GM23338 (cell line): ENCODE results near the gene SDC3.

Experiments used
- CREB1 ChIP-seq: fragments of 250-450 bp; sonication (Bioruptor Pico); IDR thresholded peaks from 2 replicates; pipeline ENCODE4 v1.5.0; 2020; ENCODE audit warnings: low read depth, mild to moderate bottlenecking, moderate library complexity
- CTCF ChIP-seq, 2 experiments: fragments of 200-600 bp in 1 of 2; sonication (generic) in 1 of 2; conservative IDR thresholded peaks; 2 replicates each; pipeline versions ENCODE4 v1.5.1 to v1.6.1; 2016 to 2017; ENCODE audit warnings: antibody characterized with exemption in 2 of 2, low read depth in 2 of 2, mild to moderate bottlenecking in 2 of 2, moderate library complexity in 1 of 2
- ETS1 ChIP-seq: IDR thresholded peaks from 2 replicates; pipeline ENCODE4 v1.6.1; 2016; ENCODE audit warnings: antibody characterized with exemption
- EZH2 ChIP-seq: fragments of 200-600 bp; sonication (generic); IDR thresholded peaks from one replicate; pipeline ENCODE4 v1.8.0; 2017; ENCODE audit warnings: antibody characterized with exemption, mild to moderate bottlenecking, low read depth; ENCODE audit not compliant: unreplicated experiment
- EZH2phosphoT487 ChIP-seq: fragments of 200-600 bp; sonication (generic); IDR thresholded peaks from one replicate; pipeline ENCODE4 v1.8.1; 2018; ENCODE audit warnings: antibody characterized with exemption; ENCODE audit not compliant: unreplicated experiment
- JUNB ChIP-seq: IDR thresholded peaks from one replicate; pipeline ENCODE4 v1.6.1; 2016; ENCODE audit warnings: antibody characterized with exemption; ENCODE audit not compliant: unreplicated experiment
- POLR2AphosphoS5 ChIP-seq: IDR thresholded peaks from 2 replicates; pipeline ENCODE4 v1.6.1; 2016; ENCODE audit warnings: antibody characterized with exemption, low read depth
- REST ChIP-seq: IDR thresholded peaks from one replicate; pipeline ENCODE4 v1.6.1; 2018; ENCODE audit warnings: antibody characterized with exemption; ENCODE audit not compliant: unreplicated experiment
- STAT1 ChIP-seq: IDR thresholded peaks from one replicate; pipeline ENCODE4 v1.6.1; 2016; ENCODE audit warnings: antibody characterized with exemption; ENCODE audit not compliant: unreplicated experiment
- ZNF114 ChIP-seq: fragments of 250-450 bp; sonication (Bioruptor Pico); IDR thresholded peaks from 2 replicates; pipeline ENCODE4 v1.5.0; 2020; ENCODE audit warnings: mild to moderate bottlenecking, moderate library complexity
- ZNF331 ChIP-seq: fragments of 250-450 bp; sonication (Bioruptor Pico); IDR thresholded peaks from 2 replicates; pipeline ENCODE4 v1.5.0; 2020; ENCODE audit warnings: low read depth, mild to moderate bottlenecking, moderate library complexity
- ZNF462 ChIP-seq: fragments of 250-450 bp; sonication (Bioruptor Pico); IDR thresholded peaks from 2 replicates; pipeline ENCODE4 v1.5.0; 2020; ENCODE audit warnings: mild to moderate bottlenecking, moderate library complexity

- TF ChIP-seq POLR2AphosphoS5 (no peak), CTCF (conservative IDR thresholded peaks at IDR 0.05; ENCODE audit: low read depth in 2 of 2) (no peak), EZH2phosphoT487 (no peak), ZNF331 (no peak), EZH2 (no peak), REST (no peak), JUNB (no peak), ZNF462 (CRISPR knock-in tag) (no peak), STAT1 (no peak), ZNF114 (CRISPR knock-in tag) (no peak), CREB1 (CRISPR knock-in tag) (no peak), ETS1 (no peak)
These were observed 49.1 kb upstream of the SDC3 start for GRCh38 chr1:30957560-30958222.
